Esophagus muscularis mucosa (tissue), 4 donors: ENCODE measurements around the gene BTNL2. TPM values are rescaled to one million over a fixed set of nuclear protein-coding genes. Genes with fewer than 3 reads are reported as not detected.

Experiments
- DNase-seq: peaks from one replicate; pipeline ENCODE4 v3.0.0-alpha.2; 2017; ENCODE audit errors: extremely low spot score
- H3K27ac ChIP-seq, 4 donors: fragments of 200-600 bp; sonication (generic); replicated peaks in 1 of 4; 1 replicate in 3 of 4; 2 replicates in 1 of 4; pipeline ENCODE4 v1.5.1; 2016 to 2019; ENCODE audit warnings: mild to moderate bottlenecking in 1 of 4
- H3K27me3 ChIP-seq, 4 donors: fragments of 200-600 bp; sonication (generic); one replicate each; pipeline versions ENCODE4 v1.5.1 to v1.6.0; 2016 to 2019
- H3K36me3 ChIP-seq, 4 donors: fragments of 200-600 bp; sonication (generic); one replicate each; pipeline ENCODE4 v1.5.1; 2016 to 2019
- H3K4me1 ChIP-seq, 4 donors: fragments of 200-600 bp; sonication (generic); one replicate each; pipeline ENCODE4 v1.5.1; 2016 to 2019
- H3K4me3 ChIP-seq, 4 donors: fragments of 200-600 bp; sonication (generic); 1 replicate in 2 of 4; 2 replicates in 2 of 4; pipeline ENCODE4 v1.5.1; 2016 to 2019; ENCODE audit warnings: mild to moderate bottlenecking in 4 of 4, moderate library complexity in 1 of 4
- H3K9me3 ChIP-seq, 4 donors: fragments of 200-600 bp; sonication (generic); 1 replicate in 3 of 4; 2 replicates in 1 of 4; pipeline ENCODE4 v1.5.1; 2016 to 2019
- EP300 ChIP-seq: sonication (generic); formaldehyde crosslinking; IDR thresholded peaks from one replicate; pipeline ENCODE4 v1.6.1; 2017; ENCODE audit warnings: antibody characterized with exemption
- POLR2A ChIP-seq: fragments of 450-650 bp; IDR thresholded peaks from one replicate; pipeline ENCODE4 v1.6.1; 2017; ENCODE audit warnings: antibody characterized with exemption, moderate library complexity, mild to moderate bottlenecking, low read depth
- POLR2AphosphoS5 ChIP-seq, 2 donors: sonication (generic); formaldehyde crosslinking; IDR thresholded peaks; one replicate each; pipeline ENCODE4 v1.6.1; 2017; ENCODE audit warnings: antibody characterized with exemption in 2 of 2
- WGBS: methylation state at CpG from one replicate; pipeline ENCODE4 v1.1.5; 2018; 5-methylcytosine and 5-hydroxymethylcytosine counted together
- intact Hi-C: fragments of 100-400 bp; cut with DNase I; formaldehyde crosslinking; loops from one replicate; pipeline ENCODE4 v1.15.1; 2023
- total RNA-seq, 4 donors: library from RNA; depleted of rRNA; stranded (reverse); fragments of >200 nt; gene quantifications; one replicate each; pipeline versions ENCODE4 v1.1.0 to v1.2.1, GENCODE V29; 2016
- TF ChIP-seq, protein P1 (sequence below), 3 experiments: fragments of 200-600 bp in 2 of 3; fragments of 450-650 bp in 1 of 3; sonication (generic) in 2 of 3; IDR thresholded peaks; one replicate each; pipeline ENCODE4 v1.5.1; 2017 to 2019; ENCODE audit warnings: antibody characterized with exemption in 3 of 3, mild to moderate bottlenecking in 2 of 3, moderate library complexity in 1 of 3

The BTNL2 gene
- total RNA-seq, 4 donors from 2014 or later, result not detected

DNA sequence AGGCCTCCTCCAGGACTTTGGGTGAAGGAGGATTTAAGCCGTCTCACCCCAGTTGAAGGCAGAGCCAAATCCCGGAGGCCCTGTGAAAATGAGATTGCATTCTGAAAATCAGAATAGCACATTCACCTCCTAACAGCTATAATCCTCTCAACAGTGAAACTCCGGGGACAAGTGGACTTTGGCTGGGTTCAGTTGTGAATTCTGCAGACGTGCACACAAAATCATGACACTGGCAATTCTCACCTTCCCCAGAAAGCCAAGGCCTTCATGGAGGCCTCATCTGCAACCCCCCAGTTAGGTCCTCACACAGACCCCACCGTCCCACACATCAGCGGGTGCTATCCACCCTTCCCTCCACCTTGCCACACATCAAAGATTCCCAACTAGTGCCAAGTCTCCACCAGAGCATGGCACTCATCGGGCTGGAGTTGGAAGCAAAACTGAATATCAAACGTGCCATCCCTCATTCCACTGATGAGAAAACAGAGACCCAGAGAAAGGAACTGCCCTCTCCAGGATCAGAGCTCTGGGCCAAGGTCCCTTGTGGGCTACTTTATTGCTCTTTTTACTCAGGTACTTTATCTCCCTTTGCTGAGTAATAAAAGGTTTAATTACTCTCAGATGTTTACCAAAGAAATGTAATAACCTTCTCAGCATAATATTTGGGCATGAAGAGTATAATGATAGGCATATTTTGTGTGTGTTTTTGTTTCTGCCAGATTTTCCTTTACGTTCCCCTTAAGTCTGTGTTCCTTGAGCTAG lies 4.8 kb upstream of the BTNL2 start:
- no peak overlapping the region for H3K27ac ChIP-seq
- intact Hi-C loops, result loop anchor here (5.0 kb wide), 2 partner anchors 164 to 456 kb away; no protein-coding TSS in a partner anchor
- no peaks in the 10 kb centered on the region for H3K36me3 ChIP-seq
- H3K27me3 ChIP-seq, result peaks cover 0 to 80% (median 6%) of the 10 kb centered on the region in 4 donors
- H3K4me3 ChIP-seq, result no peak overlapping the region
- H3K4me1 ChIP-seq, result peaks cover 0 to 10% (median 7%) of the 10 kb centered on the region in 4 donors
- H3K9me3 ChIP-seq, result no peaks in the 10 kb centered on the region
- TF ChIP-seq, protein P1, sequence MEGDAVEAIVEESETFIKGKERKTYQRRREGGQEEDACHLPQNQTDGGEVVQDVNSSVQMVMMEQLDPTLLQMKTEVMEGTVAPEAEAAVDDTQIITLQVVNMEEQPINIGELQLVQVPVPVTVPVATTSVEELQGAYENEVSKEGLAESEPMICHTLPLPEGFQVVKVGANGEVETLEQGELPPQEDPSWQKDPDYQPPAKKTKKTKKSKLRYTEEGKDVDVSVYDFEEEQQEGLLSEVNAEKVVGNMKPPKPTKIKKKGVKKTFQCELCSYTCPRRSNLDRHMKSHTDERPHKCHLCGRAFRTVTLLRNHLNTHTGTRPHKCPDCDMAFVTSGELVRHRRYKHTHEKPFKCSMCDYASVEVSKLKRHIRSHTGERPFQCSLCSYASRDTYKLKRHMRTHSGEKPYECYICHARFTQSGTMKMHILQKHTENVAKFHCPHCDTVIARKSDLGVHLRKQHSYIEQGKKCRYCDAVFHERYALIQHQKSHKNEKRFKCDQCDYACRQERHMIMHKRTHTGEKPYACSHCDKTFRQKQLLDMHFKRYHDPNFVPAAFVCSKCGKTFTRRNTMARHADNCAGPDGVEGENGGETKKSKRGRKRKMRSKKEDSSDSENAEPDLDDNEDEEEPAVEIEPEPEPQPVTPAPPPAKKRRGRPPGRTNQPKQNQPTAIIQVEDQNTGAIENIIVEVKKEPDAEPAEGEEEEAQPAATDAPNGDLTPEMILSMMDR (IDR thresholded peaks at IDR 0.05), result no peak
- TF ChIP-seq POLR2AphosphoS5 (IDR thresholded peaks at IDR 0.05) (no peak), POLR2A (no peak), EP300 (no peak)
- DNase-seq, result no peak
- 73% methylated on average over 9 of the region's 9 CpGs for WGBS

DNA sequence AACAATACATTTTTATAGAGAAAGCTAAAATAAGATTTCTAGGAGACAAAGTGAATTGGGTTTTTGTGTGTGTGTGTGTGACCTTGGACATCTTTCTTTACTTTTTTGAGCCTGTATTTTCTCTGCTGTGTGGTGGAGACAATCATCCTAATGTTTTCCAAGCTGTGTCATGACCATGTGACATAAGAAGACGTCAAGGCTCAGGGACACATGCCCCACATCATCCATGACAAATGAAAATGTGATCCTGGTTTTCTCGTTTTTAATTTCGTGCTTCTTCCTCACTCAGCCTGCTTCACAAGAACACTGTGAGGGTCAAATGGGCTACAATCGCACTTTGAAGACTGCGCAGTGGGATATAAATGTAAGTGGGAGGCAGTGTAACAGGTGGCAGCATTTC lies 3.9 kb upstream of the BTNL2 start:
- H3K27me3 ChIP-seq, result peaks cover 0 to 81% (median 8%) of the 10 kb centered on the region in 4 donors
- WGBS, result 43% methylated on average over 5 of the region's 5 CpGs

DNA sequence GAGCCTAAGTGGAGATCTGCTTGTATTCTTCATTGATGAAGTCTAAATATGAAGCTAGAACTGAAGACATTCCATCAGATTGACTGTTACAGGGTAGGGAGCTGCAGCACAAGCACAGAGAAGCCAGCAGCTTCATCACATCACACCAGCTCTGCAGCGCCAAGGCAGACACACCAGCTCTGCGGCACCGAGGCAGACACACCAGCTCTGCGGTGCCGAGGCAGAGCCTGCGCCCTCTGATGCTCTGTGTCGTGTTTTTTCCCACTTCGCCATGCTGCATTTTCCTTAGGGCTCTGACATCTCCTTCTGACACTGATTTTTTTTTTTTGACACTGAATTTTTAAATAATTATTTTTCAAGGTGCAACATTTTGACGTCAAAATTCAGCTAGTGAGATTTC lies 784 bp downstream of the BTNL2 start:
- intact Hi-C loops, result no loop called here
- Histone ChIP-seq H3K27ac (no peak overlapping the region), H3K4me3 (no peak overlapping the region), H3K36me3 (no peaks in the 10 kb centered on the region), H3K27me3 (peaks cover 0 to 69% (median 9%) of the 10 kb centered on the region in 4 donors), H3K4me1 (no peaks in the 10 kb centered on the region), H3K9me3 (no peaks in the 10 kb centered on the region)
- 77% methylated on average over 9 of the region's 9 CpGs for WGBS
- no peak for DNase-seq
- TF ChIP-seq POLR2AphosphoS5 (IDR thresholded peaks at IDR 0.05) (no peak), POLR2A (no peak), EP300 (no peak)
- TF ChIP-seq, protein P1 (IDR thresholded peaks at IDR 0.05), result no peak

More for the DNA sequence above, 3.9 kb upstream of the BTNL2 start:
- no peak for DNase-seq
- no peak overlapping the region for H3K4me3 ChIP-seq
- TF ChIP-seq, protein P1 (IDR thresholded peaks at IDR 0.05), result no peak
- no peak for TF ChIP-seq POLR2A
- no peak for TF ChIP-seq EP300
- no peak for TF ChIP-seq POLR2AphosphoS5 (IDR thresholded peaks at IDR 0.05)
- H3K4me1 ChIP-seq, result peaks cover 0 to 10% (median 6%) of the 10 kb centered on the region in 4 donors
- H3K9me3 ChIP-seq, result no peaks in the 10 kb centered on the region
- no peak overlapping the region for H3K27ac ChIP-seq
- H3K36me3 ChIP-seq, result no peaks in the 10 kb centered on the region
- intact Hi-C loops, result loop anchor here (5.0 kb wide), 2 partner anchors 164 to 456 kb away; no protein-coding TSS in a partner anchor

DNA sequence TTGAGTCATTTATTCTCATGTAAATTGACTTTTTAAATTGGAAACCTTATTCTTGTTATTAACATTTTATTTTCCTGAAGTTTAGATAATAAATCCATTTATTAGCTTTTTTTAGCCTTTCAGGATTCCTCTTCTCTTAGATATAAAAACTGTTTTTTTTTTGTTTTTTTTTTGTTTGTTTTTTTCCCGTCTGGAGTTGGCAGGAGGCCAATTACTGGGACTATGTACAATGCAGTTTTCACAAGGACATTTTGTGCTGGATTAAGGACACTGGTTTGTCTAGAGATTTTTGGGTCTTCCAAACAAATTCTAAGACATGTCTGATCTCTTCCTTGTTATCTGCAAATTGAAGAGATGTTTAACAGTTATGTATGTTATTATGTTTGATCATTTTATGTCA lies 1.3 kb downstream of the BTNL2 start:
- Histone ChIP-seq H3K9me3 (no peaks in the 10 kb centered on the region), H3K27ac (no peak overlapping the region), H3K27me3 (peaks cover 0 to 69% (median 9%) of the 10 kb centered on the region in 4 donors), H3K4me1 (no peaks in the 10 kb centered on the region), H3K36me3 (no peaks in the 10 kb centered on the region), H3K4me3 (no peak overlapping the region)
- intact Hi-C loops, result no loop called here
- no peak for TF ChIP-seq POLR2A
- TF ChIP-seq POLR2AphosphoS5 (IDR thresholded peaks at IDR 0.05), result no peak
- TF ChIP-seq EP300, result no peak
- TF ChIP-seq, protein P1 (IDR thresholded peaks at IDR 0.05), result no peak
- WGBS, result 26% methylated on average over 1 of the region's 1 CpG
- DNase-seq, result no peak
